HepG2 (cell line): ENCODE measurements around the gene SNAI3. TPM values are rescaled to one million over a fixed set of nuclear protein-coding genes. Genes with fewer than 3 reads are reported as not detected.

Source experiments
- ATAC-seq: fragments of 200-7000 bp; cut with Tn5 transposase; 3 replicates; pipeline ENCODE4 v1.9.1; 2020; ENCODE audit warnings: mild to moderate bottlenecking, moderate library complexity
- Bru-seq: library from RNA; stranded (reverse); fragments of 400-500 nt; gene quantifications from one replicate; lab custom pipeline; 2021; lab: Mats Ljungman, UMichigan
- BruChase-seq, 2 experiments: library from RNA; stranded (reverse); fragments of 400-500 nt; gene quantifications; one replicate each; lab custom pipeline; 2021; lab: Mats Ljungman, UMichigan
- BruUV-seq: library from RNA; stranded (reverse); fragments of 400-500 nt; replicated peaks from 2 replicates; lab custom pipeline; 2021; lab: Mats Ljungman, UMichigan
- CTCF ChIA-PET: fragments of 300-600 bp; formaldehyde crosslinking; extraction: SDS; loops from one replicate; lab custom pipeline; 2021; ENCODE audit warnings: low total read pairs, inconsistent platforms, low intra/inter-chr PET ratio; lab: Yijun Ruan, JAX
- POLR2A ChIA-PET: fragments of 350-600 bp; sonication (Branson Sonifier 250); formaldehyde crosslinking; loops from one replicate; lab custom pipeline; 2020; ENCODE audit warnings: antibody characterized with exemption, inconsistent platforms; lab: Yijun Ruan, JAX
- DNase-seq: peaks from one replicate; pipeline ENCODE4 v3.0.0-alpha.2; 2015; ENCODE audit warnings: low spot score
- FAIRE-seq: peaks from 3 replicates; lab custom pipeline; 2011; peaks lifted over from hg19 to GRCh38; lab: Jason Lieb, UNC
- H2AFZ ChIP-seq: one replicate; pipeline ENCODE4 v1.6.1; 2011; ENCODE audit warnings: low read length, inconsistent platforms
- H3K27ac ChIP-seq: fragments of 300-600 bp; 3 replicates; pipeline ENCODE4 v1.8.0; 2011; ENCODE audit warnings: mixed run types, mild to moderate bottlenecking, mixed read lengths, low read length, inconsistent platforms; ENCODE audit not compliant: insufficient read depth; ENCODE audit errors: extremely low read length
- H3K27me3 ChIP-seq, 2 experiments: fragments of 200-600 bp in 1 of 2; 2 replicates in 1 of 2; 3 replicates in 1 of 2; pipeline versions ENCODE4 v1.6.0 to v1.8.0; 2011; ENCODE audit warnings: low read length in 2 of 2, mild to moderate bottlenecking in 2 of 2, moderate library complexity in 2 of 2, inconsistent platforms in 1 of 2; ENCODE audit not compliant: insufficient read depth in 2 of 2, control insufficient read depth in 1 of 2
- H3K36me3 ChIP-seq, 2 experiments: fragments of 200-600 bp in 1 of 2; replicated peaks in 1 of 2; 2 replicates in 1 of 2; 3 replicates in 1 of 2; pipeline versions ENCODE4 v1.5.1 to v1.8.0; 2011; ENCODE audit warnings: low read length in 2 of 2, inconsistent platforms in 1 of 2; ENCODE audit not compliant: insufficient read depth in 2 of 2, control insufficient read depth in 1 of 2
- H3K4me1 ChIP-seq: 2 replicates; pipeline ENCODE4 v1.5.1; 2012; ENCODE audit warnings: low read length, inconsistent platforms; ENCODE audit not compliant: insufficient read depth
- H3K4me2 ChIP-seq: 2 replicates; pipeline ENCODE4 v1.6.0; 2011; ENCODE audit warnings: low read depth, low read length, inconsistent platforms
- H3K4me3 ChIP-seq, 3 experiments: fragments of 200-600 bp in 1 of 3; sonication (generic), shearing (Covaris generic) in 1 of 3; replicated peaks in 1 of 3; 2 replicates each; pipeline ENCODE4 v1.5.1; 2011 to 2016; ENCODE audit warnings: low read length in 3 of 3, inconsistent platforms in 2 of 3, low read depth in 2 of 3, mild to moderate bottlenecking in 2 of 3, control low read depth in 1 of 3, mixed read lengths in 1 of 3; ENCODE audit not compliant: insufficient read depth in 1 of 3
- H3K79me2 ChIP-seq: one replicate; pipeline ENCODE4 v1.6.1; 2011; ENCODE audit warnings: low read length, inconsistent platforms; ENCODE audit not compliant: insufficient read depth
- H3K9ac ChIP-seq: 2 replicates; pipeline ENCODE4 v1.6.0; 2011; ENCODE audit warnings: mild to moderate bottlenecking, low read depth, low read length, inconsistent platforms; ENCODE audit not compliant: insufficient read depth
- H3K9me3 ChIP-seq: 2 replicates; pipeline ENCODE4 v1.5.1; 2012; ENCODE audit warnings: mild to moderate bottlenecking, low read length
- H4K20me1 ChIP-seq: 2 replicates; pipeline ENCODE4 v1.6.0; 2011; ENCODE audit warnings: inconsistent platforms, mild to moderate bottlenecking, low read length, moderate library complexity; ENCODE audit not compliant: insufficient read depth
- ETV6 ChIP-seq: sonication (generic); formaldehyde crosslinking; conservative IDR thresholded peaks from 2 replicates; pipeline ENCODE4 v1.4.0; 2020; ENCODE audit warnings: missing genetic modification reagents
- MXI1 ChIP-seq: IDR thresholded peaks from 3 replicates; pipeline ENCODE4 v1.6.1; 2012; ENCODE audit warnings: low read depth, low read length, inconsistent platforms, borderline replicate concordance
- NCOA2 ChIP-seq: sonication (generic); formaldehyde crosslinking; IDR thresholded peaks from 2 replicates; pipeline ENCODE4 v1.8.0; 2022; ENCODE audit warnings: inconsistent platforms
- TEAD3 ChIP-seq: optimal IDR thresholded peaks from 2 replicates; pipeline ENCODE3; 2016; ENCODE audit warnings: borderline replicate concordance
- U2AF1 ChIP-seq: fragments of 200-400 bp; formaldehyde crosslinking; optimal IDR thresholded peaks from 2 replicates; pipeline ENCODE3; 2017; ENCODE audit warnings: mild to moderate bottlenecking, low read depth, low read length
- ZNF331 ChIP-seq: sonication (generic); formaldehyde crosslinking; IDR thresholded peaks from 2 replicates; pipeline ENCODE4 v1.4.0; 2020; ENCODE audit warnings: missing genetic modification reagents
- ZNF367 ChIP-seq: sonication (generic); formaldehyde crosslinking; IDR thresholded peaks from 2 replicates; pipeline ENCODE4 v1.4.0; 2020; ENCODE audit warnings: missing genetic modification reagents, borderline replicate concordance
- ZNF44 ChIP-seq: sonication (generic); formaldehyde crosslinking; IDR thresholded peaks from 2 replicates; pipeline ENCODE4 v1.5.1; 2020; ENCODE audit warnings: mild to moderate bottlenecking, missing genetic modification reagents
- WGBS: methylation state at CpG from one replicate; pipeline ENCODE4 v1.1.6; 2017; ENCODE audit warnings: low lambda C conversion rate; 5-methylcytosine and 5-hydroxymethylcytosine counted together
- in situ Hi-C: cut with HindIII; loops from 2 replicates; pipeline ENCODE4 v1.10.0; 2017; ENCODE audit warnings: low pct_unique_long_range_greater_than_20kb; ENCODE audit not compliant: extremely low pct_ligation_motif_present
- intact Hi-C: fragments of 100-400 bp; cut with micrococcal nuclease; formaldehyde crosslinking; loops from one replicate; pipeline ENCODE4 v1.10.0; 2022; ENCODE audit not compliant: unreplicated experiment
- long read RNA-seq, 2 experiments: library from RNA in 1 of 2; library from polyadenylated mRNA in 1 of 2; stranded (forward) in 1 of 2; unstranded in 1 of 2; transcript quantifications; one replicate each; pipeline ENCODE4 v2.0.0, GENCODE V29; 2019 to 2022
- polyA minus RNA-seq, 3 experiments: library from RNA; depleted of rRNA, polyadenylated mRNA; stranded (reverse); fragments of >200 nt; gene quantifications; 2 replicates each; pipeline ENCODE4 v1.2.3, GENCODE V29; 2011; ENCODE audit warnings: low replicate concordance in 1 of 3
- polyA plus RNA-seq, 8 experiments: library from polyadenylated mRNA; depleted of rRNA in 3 of 8; stranded (reverse) in 7 of 8; unstranded in 1 of 8; fragments of >200 nt; fragmentation: Illumina TruSeq in 4 of 8; extraction: Trizol in 4 of 8; gene quantifications; 2 replicates each; pipeline versions ENCODE4 v1.2.1 to v1.2.3, GENCODE V29; 2011 to 2016; ENCODE audit warnings: low read depth in 4 of 8, missing spikeins in 1 of 8, mixed read lengths in 1 of 8; ENCODE audit not compliant: insufficient read depth in 1 of 8
- total RNA-seq, 5 experiments: library from RNA; depleted of rRNA; stranded (reverse); fragments of >200 nt; fragmentation: Illumina TruSeq; extraction: Trizol; gene quantifications; 2 replicates each; pipeline ENCODE4 v1.2.3, GENCODE V29; 2016; ENCODE audit warnings: low read depth in 1 of 5
- TF ChIP-seq, protein P1 (sequence below): IDR thresholded peaks from 2 replicates; pipeline ENCODE4 v1.6.1; 2016; ENCODE audit warnings: low read depth, control low read depth
- TF ChIP-seq, protein P2 (sequence below): sonication (generic); formaldehyde crosslinking; IDR thresholded peaks from 2 replicates; pipeline ENCODE4 v1.5.1; 2020; ENCODE audit warnings: missing genetic modification reagents, mild to moderate bottlenecking, borderline replicate concordance

Gene SNAI3
- total RNA-seq (2016; rRNA removed; fragmentation: Illumina TruSeq; extraction: Trizol) (0.09 and 0.18 TPM in 2 replicates), polyA plus RNA-seq (2011; rRNA removed) (0.18 and 0.40 TPM in 2 replicates), polyA minus RNA-seq (2011; rRNA and poly(A)+ RNA removed; ENCODE audit: low replicate concordance) (0.84 TPM in 1 of 2 replicates, not detected in the other), Bru-seq, nascent RNA (percentile 21 among the genes with signal in this experiment), BruChase-seq, experiment 1, labeled RNA remaining after a 6-hour chase (percentile 14 among the genes with signal in this experiment), BruChase-seq, experiment 2, labeled RNA remaining after a 2-hour chase (percentile 15 among the genes with signal in this experiment)
- total RNA-seq (2016; cell fraction: cytosol; rRNA removed; fragmentation: Illumina TruSeq; extraction: Trizol; ENCODE audit: low read depth): not detected in 2 replicates
- total RNA-seq (2016; cell fraction: insoluble cytoplasmic fraction; rRNA removed; fragmentation: Illumina TruSeq; extraction: Trizol): 0.13 and 0.17 TPM in 2 replicates
- total RNA-seq (2016; cell fraction: membrane; rRNA removed; fragmentation: Illumina TruSeq; extraction: Trizol): 0.12 TPM in 1 of 2 replicates, not detected in the other
- not detected in 2 replicates for total RNA-seq (2016; cell fraction: nucleus; rRNA removed; fragmentation: Illumina TruSeq; extraction: Trizol)
- polyA plus RNA-seq (2011; cell fraction: cytosol; rRNA removed): 0.18 and 0.44 TPM in 2 replicates
- 0.35 and 0.64 TPM in 2 replicates for polyA plus RNA-seq (2011; cell fraction: nucleus; rRNA removed)
- 0.40 and 0.47 TPM in 2 replicates for polyA plus RNA-seq (2012)
- polyA plus RNA-seq (2016; cell fraction: cytosol; fragmentation: Illumina TruSeq; extraction: Trizol; ENCODE audit: low read depth): 0.08 TPM in 1 of 2 replicates, not detected in the other
- 0.26 TPM in 1 of 2 replicates, not detected in the other for polyA plus RNA-seq (2016; cell fraction: insoluble cytoplasmic fraction; fragmentation: Illumina TruSeq; extraction: Trizol; ENCODE audit: low read depth)
- 0.15 and 0.21 TPM in 2 replicates for polyA plus RNA-seq (2016; cell fraction: membrane; fragmentation: Illumina TruSeq; extraction: Trizol; ENCODE audit: low read depth)
- polyA plus RNA-seq (2016; cell fraction: nucleus; fragmentation: Illumina TruSeq; extraction: Trizol; ENCODE audit: insufficient read depth, low read depth): 0.27 TPM in 1 of 2 replicates, not detected in the other
- not detected in 2 replicates for polyA minus RNA-seq (2011; cell fraction: cytosol; rRNA and poly(A)+ RNA removed)
- polyA minus RNA-seq (2011; cell fraction: nucleus; rRNA and poly(A)+ RNA removed): not detected in 2 replicates
- long read RNA-seq, experiment 1, partial matches to known transcripts: 0 of 1 reads
- long read RNA-seq, experiment 1, other reads (novel, unspliced or antisense): 0 of 1 reads
- long read RNA-seq, experiment 2, partial matches to known transcripts: 0 of 1 reads
- long read RNA-seq, experiment 2, other reads (novel, unspliced or antisense): 0 of 1 reads

DNA sequence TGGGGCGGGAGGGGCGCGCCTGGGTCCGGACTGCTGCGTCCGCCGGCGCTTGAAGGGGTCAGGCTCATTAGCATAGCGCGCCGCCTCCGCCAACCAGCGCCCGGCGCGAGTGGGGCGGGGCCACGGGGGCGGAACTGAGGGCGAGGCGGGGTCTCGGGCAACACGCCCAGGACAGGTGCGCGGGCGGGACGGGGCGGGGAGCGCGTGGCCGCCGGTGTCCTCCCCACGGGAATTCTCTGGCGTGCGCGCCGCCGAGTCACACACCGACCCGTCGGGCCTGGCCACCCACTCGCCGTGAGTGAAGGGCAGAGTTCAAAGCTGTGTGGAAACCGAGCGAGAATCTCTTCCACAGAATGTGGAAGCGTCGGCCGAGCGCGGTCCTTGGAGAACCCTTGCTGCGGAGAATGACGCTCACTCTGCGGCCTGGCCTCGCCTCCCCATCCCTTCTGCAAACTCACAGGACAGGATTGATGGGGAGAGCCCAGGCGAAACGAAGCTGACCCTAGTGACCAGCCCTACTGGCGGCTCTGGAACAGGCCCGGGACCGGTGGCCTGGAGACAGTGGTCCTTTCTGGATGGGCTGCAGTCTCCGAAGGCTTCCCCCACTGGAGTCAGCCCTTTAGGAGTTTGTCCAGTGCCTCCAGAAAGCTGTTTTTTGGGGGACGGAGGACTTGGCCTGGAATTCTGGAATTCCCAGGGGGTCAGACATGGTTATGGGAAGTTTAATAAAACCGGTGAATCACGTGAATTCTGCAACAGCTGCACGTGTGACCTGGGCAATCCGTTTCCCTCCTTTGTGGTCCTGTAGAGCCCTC, at the start of gene SNAI3:
Gene SNAI3 (minus strand): TSS at position 69 of the 815 bp plus-strand sequence. CDS start 101 bp downstream, outside the sequence.
- FAIRE-seq (no peak), ATAC-seq (peak; percentile 85), DNase-seq (peak; percentile 76)
- H3K27me3 ChIP-seq: peaks cover 23 to 82% of the 10 kb centered on the region in 2 experiments
- ChIA-PET CTCF (no interaction called here), POLR2A (interaction anchor here (1.0 to 2.6 kb wide), 6 partner anchors 14 to 28 kb away, joined by 3 to 11 read pairs (median 3); partner anchors contain the start of gene MVD)
- no peaks in the 10 kb centered on the region for H3K36me3 ChIP-seq
- H3K79me2 ChIP-seq: no peaks in the 10 kb centered on the region
- H3K27ac ChIP-seq: no peak within 1 kb of the TSS
- in situ Hi-C loops: no loop called here
- H3K4me3 ChIP-seq: peak within 1 kb of the TSS; percentile 52 to 76 (median 69)
- H3K9me3 ChIP-seq: no peaks in the 10 kb centered on the region
- peak within 1 kb of the TSS; percentile 8; the same call in 1 of the 2 replicates for H3K9ac ChIP-seq
- peaks cover 48% of the 10 kb centered on the region for H3K4me1 ChIP-seq
- H3K4me2 ChIP-seq: peak within 1 kb of the TSS; percentile 91
- no TSS peak for BruUV-seq
- intact Hi-C loops: no loop called here
- WGBS: 1% methylated on average over 16 of the region's 65 CpGs
- no peak within 1 kb of the TSS for H2AFZ ChIP-seq
- peaks cover 3% of the 10 kb centered on the region; the same call in 1 of the 2 replicates for H4K20me1 ChIP-seq
- TF ChIP-seq, protein P1, sequence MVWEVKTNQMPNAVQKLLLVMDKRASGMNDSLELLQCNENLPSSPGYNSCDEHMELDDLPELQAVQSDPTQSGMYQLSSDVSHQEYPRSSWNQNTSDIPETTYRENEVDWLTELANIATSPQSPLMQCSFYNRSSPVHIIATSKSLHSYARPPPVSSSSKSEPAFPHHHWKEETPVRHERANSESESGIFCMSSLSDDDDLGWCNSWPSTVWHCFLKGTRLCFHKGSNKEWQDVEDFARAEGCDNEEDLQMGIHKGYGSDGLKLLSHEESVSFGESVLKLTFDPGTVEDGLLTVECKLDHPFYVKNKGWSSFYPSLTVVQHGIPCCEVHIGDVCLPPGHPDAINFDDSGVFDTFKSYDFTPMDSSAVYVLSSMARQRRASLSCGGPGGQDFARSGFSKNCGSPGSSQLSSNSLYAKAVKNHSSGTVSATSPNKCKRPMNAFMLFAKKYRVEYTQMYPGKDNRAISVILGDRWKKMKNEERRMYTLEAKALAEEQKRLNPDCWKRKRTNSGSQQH (CRISPR knock-in tag): no peak
- TF ChIP-seq ETV6 (CRISPR knock-in tag) (0 out of 2 replicates have a peak, but pooled peaks have one; percentile 33), NCOA2 (CRISPR knock-in tag) (no peak), U2AF1 (no peak), ZNF367 (peak; percentile 22; the same call in 1 of the 2 replicates), TEAD3 (CRISPR knock-in tag) (peak; percentile 42), ZNF44 (CRISPR knock-in tag) (no peak), ZNF331 (peak; percentile 8; the same call in 1 of the 2 replicates), MXI1 (peak; percentile 65; the same call in 1 of the 3 replicates)
- TF ChIP-seq, protein P2, sequence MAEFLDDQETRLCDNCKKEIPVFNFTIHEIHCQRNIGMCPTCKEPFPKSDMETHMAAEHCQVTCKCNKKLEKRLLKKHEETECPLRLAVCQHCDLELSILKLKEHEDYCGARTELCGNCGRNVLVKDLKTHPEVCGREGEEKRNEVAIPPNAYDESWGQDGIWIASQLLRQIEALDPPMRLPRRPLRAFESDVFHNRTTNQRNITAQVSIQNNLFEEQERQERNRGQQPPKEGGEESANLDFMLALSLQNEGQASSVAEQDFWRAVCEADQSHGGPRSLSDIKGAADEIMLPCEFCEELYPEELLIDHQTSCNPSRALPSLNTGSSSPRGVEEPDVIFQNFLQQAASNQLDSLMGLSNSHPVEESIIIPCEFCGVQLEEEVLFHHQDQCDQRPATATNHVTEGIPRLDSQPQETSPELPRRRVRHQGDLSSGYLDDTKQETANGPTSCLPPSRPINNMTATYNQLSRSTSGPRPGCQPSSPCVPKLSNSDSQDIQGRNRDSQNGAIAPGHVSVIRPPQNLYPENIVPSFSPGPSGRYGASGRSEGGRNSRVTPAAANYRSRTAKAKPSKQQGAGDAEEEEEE (CRISPR knock-in tag): no peak
